Measurements from ENCODE around the gene RIC3.

Gene RIC3

DNA sequence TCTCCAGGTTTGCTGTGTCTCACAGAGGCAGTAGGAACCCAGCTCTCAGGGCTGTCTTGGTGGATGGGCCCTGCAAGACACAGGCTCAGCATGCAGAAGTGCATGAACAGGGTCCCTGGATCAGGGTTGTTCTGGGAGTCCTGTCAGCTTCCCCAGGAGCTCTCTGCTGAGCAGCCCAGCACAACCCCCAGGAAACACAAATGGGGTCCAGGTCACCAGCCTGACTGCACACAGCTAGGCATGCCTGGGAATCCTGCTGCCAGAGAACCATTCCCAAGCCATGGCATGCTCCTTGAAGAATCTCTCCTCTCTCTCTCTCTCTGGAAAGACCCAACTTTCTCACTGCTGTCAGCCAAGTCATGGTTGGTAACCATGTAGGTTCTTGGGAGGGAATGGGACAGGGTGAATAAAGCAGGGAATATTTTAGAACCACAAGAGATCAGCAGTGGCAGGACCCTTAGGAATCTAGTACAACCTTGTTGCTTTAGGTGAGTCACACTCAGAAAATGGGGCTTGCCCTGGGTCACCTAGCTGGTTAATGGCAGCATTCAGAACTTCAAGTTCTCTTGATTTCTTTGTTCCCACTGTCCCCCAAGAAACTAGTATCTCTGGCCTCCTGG, 66.4 kb downstream of the RIC3 start:
- no peak for DNase-seq

DNA sequence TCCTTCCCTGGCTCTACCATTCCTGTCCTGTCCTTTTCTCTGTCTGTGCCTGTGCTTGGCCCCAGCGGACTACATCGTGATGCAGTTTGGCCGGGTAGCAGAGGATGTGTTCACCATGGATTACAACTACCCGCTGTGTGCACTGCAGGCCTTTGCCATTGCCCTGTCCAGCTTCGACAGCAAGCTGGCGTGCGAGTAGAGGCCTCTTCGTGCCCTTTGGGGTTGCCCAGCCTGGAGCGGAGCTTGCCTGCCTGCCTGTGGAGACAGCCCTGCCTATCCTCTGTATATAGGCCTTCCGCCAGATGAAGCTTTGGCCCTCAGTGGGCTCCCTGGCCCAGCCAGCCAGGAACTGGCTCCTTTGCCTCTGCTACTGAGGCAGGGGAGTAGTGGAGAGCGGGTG, 67.4 kb downstream of the RIC3 start:
- no peak for DNase-seq

DNA sequence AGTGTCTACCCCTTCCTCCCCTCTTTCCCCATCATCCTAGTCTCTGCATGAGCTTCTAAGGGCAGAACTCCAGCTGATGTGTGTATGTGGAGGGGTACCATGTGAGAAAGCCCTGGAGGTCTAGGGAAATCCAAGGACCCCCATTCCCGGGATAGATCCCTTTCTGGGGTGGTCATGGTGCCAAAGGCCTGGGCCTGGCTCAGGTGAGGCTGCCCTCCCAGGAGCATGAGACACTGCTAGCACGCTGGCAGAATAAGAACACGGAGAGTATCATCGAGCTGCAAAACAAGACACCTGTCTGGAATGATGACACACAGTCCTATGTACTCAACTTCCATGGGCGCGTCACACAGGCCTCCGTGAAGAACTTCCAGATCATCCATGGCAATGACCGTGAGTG, 68.2 kb downstream of the RIC3 start:
- DNase-seq = no peak

DNA sequence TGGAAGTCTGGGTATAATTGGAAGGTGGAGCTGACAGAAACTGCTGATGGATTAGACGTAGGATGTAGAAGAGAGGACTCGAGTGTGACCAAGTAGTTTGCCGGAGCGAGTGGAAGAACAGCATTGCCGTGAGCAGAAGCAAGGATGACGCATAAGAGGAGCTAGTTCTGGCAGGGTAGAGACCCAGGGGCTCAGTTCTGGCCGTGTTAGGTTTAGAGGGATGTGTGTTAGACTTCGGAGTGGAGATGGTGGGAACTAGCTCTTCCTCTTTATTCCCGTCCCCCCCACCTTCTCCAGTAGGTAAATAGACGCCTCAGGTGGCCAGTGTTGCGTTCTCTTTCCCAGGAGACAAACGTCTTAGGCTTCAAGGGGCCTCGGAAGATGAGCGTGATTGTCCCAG, 68.7 kb downstream of the RIC3 start:
- DNase-seq = no peak

DNA sequence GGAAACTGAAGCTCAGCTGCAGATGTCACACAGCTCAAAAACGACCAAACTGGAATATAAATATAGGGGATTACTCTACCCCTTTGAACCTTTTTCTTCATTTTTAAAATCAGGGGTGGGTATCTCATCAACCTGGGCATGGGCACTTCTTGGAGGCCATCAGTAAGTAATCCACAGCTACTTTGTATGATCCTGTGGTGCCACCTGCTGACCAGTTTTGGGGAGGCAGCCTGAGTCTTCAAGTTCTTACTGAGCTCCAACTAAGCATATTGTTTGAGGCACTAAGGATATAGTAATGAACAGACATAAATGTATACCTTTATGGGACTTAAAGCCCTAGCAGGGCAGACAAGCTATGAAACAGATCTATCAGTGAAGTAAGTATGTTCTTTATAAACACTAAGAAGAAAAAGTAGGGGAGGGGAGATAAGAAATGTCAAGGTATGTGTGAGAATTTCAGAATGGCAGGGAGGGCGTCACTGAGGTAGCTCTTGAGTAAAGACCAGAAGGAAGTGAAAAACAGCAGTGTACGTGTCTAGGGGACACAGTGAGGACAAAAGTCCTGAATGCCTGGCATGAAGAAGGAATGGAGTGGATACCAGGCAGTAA, 69.4 kb downstream of the RIC3 start:
- peak; percentile 68 for DNase-seq

DNA sequence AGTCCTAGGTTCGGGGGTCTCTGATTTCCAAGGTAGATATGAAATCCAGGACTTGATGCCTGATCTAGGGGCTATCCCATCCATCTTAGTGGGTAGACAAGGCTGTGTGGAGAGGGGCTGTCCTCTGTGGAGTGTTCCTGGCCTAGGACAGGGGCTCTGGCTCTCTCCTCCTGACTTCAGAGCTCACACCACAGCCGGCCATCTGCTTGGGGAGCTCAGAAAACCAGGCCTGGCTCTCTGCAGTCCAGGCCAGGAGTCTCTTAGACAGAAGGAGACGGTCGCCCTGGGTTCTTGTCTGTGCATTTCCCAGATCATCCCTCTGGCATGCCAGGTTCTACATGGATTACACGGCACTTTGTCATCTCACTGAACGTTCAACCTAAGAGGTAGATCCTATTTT, 69.9 kb downstream of the RIC3 start:
- no peak for DNase-seq

DNA sequence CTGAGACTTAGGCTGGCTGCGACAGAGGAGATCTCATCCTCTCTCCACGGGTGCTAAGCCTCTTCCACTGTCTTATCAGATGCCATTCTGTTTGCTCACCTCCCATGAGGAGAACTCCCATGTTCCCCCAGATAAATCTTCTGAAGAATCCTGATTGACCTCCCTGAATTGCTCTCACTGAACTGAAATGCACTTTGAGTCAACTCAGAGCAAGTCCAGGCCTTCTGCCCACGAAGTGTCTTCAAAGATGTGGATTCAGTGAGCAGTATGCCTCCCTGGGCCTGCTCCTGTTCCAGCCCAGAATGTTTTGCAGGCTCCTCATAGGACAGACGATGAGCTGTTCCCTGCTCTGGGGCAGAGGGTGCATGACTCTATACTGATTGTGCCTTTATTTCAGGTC, 70.5 kb downstream of the RIC3 start:
- DNase-seq = no peak

DNA sequence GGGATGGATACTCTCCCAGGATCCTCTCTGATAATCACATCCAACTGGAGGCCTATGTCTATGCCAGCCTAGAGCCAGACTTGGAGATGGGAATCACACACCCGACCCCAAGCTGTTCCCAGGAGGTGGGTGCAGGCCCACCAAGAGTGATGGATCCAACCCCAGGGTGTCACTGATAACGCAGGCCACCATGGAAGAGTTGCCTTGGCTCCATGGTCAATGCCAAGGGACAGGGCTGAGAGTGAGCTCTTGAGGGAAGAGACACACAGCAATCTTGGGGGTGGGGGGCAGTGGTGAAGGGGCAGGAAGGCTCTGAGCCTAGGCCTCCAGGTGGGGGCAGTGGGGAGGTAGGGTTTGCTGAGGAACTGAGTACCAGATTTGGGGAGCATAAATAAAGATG, 70.9 kb downstream of the RIC3 start:
- no peak for DNase-seq

DNA sequence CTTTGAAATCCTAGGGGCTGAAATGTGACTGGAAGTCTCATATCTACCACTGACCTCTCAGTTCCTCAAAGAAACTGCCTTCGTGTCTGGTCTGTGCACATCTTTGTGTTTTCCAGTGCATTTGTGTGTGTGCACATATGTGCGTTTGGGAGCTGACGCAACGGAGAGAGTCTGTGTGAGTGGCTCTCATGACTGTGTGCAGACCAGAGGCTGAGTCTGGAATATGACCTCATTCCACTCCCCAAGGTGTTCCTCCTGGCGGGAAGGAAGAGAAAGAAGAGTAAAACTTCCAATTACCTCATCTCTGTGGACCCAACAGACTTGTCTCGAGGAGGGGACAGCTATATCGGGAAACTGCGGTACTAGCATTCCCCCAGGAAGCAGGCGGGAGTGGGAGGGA, 71.4 kb downstream of the RIC3 start:
- no peak for DNase-seq

DNA sequence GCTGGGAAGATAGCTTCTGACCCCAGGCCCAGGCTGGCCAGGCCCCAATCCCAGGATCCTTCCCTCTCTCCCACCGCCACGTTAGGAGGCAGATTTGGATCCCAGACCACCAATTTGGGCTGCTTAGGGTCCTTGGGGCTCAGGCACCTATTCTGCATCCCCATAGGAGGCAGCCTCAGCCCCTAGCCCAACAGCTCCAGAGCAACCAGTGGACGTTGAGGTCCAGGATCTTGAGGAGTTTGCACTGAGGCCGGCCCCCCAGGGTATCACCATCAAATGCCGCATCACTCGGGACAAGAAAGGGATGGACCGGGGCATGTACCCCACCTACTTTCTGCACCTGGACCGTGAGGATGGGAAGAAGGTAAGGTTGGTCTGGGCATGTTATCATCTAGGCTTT, 71.8 kb downstream of the RIC3 start:
- DNase-seq = no peak

DNA sequence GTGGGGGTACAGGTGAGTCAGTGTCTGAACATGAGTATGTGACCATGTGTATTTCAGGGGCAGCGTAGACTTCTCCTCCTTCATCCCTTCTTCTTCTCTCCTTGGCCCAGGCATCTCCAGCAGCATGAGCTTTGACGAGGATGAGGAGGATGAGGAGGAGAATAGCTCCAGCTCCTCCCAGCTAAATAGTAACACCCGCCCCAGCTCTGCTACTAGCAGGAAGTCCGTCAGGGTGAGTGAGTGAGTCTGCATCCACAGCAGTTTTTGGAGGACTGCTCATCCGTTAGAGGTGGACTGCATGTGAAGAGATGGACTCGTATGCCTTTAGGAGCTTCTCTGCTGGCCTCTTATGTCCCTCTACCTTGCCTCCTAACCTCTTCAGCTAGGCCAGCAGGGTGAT, 72.2 kb downstream of the RIC3 start:
- no peak for DNase-seq

DNA sequence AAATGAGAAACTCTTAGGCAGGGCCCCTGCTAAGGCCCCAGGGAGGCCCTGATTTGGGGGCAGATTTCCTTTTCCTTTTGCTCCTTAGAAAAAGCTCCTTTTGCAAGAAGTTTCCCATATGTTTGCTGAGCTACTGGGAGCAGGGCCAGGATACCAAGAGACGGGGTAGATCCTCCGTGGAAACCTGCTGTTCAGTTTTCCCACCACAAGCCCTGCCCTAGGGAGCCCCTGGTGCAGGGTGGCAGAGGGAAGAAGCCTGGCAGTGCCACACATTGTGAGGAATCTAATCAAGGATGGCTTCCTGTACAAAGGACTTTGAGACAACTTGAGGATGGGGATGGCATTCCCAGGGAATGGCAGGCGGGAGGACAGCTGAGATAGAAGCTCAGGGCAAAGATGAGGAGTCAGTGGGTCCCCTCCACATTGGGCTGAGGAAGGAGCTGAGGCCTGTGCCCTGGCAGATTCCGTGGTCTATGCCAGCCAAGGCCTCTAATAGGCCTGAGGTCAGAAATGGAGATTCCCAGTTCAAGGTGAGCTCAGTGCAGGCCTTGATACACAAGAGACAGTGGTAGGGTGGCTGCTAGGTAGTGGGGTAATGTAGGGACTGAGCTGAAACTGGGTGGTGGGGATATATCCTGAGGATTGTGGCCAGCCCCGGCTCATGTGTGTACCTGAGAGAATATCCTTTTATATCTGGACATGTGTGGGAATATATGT, 72.9 kb downstream of the RIC3 start:
- DNase-seq = no peak

DNA sequence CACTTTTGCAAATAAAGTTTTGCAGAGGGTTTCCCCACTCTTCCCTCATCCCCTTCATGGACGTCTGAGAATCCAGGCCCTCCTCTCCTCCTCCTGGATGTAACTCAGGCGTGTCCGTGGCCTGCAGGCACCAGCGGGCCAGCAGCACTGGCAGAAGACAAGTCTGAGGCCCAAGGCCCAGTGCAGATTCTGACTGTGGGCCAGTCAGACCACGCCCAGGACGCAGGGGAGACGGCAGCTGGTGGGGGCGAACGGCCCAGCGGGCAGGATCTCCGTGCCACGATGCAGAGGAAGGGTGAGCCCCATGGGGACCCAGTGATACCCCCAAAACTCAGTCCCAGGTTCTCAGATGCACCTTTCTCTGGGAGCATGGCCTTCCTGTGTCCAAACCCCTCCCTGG, 73.5 kb downstream of the RIC3 start:
- no peak for DNase-seq

DNA sequence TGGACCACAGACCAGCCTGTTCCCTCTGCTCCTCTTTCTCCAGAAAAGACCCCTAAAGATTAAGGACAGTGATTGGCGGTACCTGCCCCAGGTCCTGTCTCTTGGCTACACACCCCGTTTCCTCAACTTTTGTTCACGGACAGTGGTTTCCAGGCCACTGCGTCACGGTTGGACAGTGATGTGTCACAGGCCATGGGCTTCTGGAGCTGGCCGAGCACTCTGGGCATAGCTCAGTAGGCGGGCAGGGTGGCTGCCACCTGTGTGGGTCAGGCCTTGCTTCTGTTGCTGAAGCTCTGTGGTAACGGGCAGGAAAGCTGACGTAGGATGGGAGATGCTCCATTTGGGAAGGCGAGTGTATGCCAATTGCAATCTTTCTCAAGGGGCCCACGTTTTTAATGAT, 74.2 kb downstream of the RIC3 start:
- DNase-seq = no peak

DNA sequence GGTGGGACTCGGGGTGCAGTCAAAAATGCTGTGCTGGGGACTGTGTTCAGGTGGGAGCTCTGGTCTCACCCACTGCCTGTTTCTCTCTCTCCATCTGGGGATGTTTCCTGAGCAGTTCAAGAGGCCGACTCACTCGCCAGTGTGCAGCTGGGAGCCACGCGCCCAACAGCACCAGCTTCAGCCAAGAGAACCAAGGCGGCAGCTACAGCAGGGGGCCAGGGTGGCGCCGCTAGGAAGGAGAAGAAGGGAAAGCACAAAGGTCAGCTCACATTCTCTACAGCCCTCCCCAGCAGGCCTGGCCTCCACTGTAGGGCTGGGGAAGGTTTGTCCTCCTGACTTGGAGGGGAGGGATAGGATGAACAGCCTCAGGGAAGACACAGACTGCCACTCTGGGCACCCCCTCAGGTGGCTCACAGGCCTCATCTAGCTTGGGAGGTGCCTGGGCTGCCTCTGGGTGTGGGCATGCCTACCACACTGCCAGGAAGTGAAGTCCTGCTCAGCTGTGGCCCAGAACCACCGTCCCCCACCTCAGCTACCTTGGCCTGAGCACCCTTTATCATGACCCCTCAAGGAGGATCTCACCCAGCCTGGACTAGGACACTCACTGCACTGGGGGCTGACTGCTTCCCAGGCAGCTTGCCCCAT, 74.8 kb downstream of the RIC3 start:
- DNase-seq = no peak

DNA sequence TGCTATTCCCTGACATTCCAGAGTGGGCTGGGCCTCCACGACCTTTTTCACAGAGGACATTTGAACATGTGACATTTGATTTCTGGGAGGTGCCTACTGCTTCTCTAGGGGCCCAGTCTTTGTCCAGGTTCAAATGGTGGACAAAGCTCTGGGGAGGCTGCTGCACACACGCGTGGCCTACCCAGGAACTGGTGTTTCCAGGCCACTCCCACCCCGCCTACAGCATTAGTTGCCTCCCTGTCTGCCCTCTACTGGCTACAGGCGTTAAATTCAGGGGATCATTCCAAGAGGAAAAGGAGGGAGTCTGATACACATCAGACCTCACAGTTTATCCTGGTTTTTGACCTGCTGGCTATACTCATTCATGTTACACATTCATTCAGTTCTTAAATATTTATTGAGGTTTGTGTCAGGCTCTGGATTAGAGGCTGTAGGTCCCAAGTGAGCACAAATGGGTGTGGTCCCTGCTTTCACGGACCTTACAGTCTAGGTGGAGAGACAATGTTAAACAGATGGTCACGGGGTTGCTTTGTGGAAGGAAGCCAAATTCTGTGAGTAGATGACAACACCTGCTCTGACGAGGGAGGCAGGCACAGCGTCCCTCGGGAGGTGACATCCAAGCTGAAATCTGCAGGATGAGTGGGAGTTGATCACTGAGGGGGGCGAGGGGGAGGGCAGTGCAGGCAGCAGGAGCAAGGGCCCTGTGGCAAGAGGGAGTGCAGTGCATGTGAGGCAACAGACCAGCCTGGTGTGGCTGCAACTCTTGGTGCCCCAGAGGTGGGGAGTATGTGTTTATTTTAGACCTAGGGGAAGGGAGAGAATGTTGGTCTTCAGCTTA, 76.0 kb downstream of the RIC3 start:
- peak; percentile 37 for DNase-seq

DNA sequence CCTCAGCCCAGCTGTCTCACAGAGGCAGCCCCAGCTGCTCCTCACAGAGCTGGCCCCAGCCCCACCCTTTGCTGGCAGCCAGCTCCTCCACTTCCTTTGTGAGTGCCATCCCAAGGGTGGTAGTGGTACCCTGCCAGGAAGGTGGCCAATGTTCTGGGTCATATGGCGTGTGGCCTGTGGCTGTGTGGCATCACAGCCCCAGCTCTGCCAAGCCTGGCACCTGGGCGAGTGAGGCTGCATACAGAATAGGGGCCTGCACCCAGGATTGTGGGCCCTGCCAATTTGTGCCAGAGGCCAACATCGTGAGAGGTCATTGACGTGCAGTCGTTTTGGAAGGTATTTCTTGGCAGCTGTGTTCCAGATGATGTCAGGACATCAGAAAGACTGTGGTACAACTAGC, 77.1 kb downstream of the RIC3 start:
- DNase-seq = no peak

DNA sequence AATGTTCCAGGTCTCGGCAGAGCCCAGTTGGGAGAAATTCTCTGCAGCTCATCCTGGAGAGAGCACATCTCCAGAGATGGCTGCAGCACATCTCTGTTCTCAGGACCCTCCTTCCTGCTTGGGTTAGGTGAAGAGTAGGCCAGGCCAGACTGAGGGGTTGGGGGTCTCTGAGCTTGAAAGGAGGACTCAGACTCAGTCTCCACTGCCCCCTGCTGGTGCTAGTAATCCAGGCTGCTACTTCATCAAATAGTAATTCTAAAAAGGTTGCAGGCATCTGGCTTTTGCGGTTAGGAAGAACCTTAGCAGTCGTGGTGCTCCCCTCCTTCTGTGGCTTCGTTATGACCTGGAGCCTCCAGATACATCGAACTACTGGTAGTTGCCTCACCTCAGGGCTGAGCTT, 78.1 kb downstream of the RIC3 start:
- DNase-seq = peak; percentile 11

DNA sequence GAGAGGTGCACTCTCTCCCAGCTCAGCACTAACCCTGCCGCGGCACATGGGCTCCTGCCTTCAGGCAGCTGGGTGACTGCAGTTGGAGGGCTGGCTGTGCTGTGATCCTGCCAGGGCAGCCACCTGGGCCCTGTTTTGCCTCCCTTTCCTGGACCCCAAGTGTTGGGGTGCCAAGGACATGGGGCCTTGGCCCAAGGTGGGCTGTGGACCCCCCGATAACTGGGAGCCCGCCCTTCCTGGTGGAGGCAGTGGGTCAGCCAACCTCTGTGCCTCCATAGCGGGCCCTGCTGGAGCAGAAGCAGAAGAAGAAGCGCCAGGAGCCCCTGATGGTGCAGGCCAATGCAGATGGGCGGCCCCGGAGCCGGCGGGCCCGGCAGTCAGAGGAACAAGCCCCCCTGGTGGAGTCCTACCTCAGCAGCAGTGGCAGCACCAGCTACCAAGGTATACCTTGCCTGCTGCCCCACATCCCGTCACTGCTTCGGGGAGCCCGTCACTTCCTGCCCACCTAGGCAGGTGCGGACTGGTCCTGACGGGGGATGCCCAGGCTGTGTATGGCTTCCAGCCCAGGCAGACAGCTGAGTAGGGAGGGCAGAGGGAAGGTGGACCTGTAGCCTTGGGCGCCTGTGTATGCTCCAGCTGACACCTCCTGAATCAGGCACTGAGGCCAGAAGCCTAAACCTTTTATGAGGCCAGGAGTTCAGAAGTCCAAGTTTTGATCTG, 78.9 kb downstream of the RIC3 start:
- no peak for DNase-seq

DNA sequence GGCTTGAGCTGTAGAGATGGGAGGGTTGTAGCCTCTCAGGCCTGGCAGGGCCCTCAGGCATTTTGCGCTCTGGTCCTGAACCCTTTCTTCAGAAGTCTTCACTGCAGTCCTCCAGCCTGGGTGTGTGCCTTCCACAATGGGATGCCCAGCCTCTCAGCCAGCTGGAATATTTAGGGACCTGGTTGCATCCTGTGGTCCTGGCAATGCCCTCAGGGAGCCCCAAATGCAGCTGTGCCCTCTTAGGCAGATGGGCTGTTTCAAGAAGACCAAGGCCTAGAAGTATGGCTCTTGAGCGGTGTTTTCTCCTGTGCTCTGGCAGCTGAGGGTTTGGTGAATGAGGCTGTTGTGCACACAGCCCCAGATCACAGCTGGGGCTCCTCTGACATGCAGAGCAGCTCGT, 81.1 kb downstream of the RIC3 start:
- DNase-seq = no peak

DNA sequence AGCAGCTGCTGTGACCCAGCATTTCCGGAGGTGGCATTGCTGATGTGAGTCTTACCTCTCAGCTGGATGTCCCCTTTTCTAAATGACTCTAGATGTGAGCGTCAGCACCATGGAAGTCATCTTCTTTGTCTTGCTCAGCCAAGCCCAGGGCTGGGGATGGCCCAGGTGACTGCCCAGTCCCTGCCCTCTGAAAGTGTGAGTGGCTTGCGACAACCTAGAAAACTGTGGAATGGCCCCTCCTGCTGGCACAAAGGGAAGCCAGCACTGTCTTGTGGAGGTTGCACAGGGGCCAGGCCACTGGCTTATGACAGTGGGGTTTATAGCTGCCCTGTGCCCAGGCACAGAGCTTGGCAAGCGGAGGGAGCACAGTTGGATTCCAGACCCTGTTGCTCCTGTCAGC, 81.6 kb downstream of the RIC3 start:
- no peak for DNase-seq

DNA sequence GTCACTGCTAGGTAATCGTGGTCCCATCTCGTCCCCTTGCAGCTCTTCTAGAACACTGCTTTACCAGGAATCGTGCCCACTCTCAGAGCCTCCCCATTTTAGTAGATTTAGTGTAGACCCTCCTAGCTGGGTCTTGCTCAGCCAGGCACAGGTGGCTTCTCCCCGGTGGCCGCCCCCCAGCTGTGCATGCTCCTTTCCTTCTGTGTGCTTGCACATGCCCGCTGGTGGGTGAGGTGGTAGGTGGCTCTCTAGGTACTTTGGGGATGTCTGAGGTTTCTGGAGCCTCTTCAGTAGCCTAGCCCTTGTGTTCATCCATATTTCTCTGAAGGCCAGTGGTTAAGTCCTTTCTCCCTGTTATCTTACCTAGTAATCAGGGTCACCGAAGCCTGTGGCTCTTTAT, 82.3 kb downstream of the RIC3 start:
- DNase-seq = no peak
